C4-2B (cell line): ENCODE results near the gene ZNF618.

Experiments used
- ZFX ChIP-seq: fragments of 450-650 bp; IDR thresholded peaks from 2 replicates; pipeline ENCODE4 v1.6.1; 2017
- TF ChIP-seq, protein P1 (sequence below): fragments of 450-650 bp; conservative IDR thresholded peaks from 2 replicates; pipeline ENCODE4 v1.5.1; 2017; ENCODE audit warnings: mild to moderate bottlenecking

DNA sequence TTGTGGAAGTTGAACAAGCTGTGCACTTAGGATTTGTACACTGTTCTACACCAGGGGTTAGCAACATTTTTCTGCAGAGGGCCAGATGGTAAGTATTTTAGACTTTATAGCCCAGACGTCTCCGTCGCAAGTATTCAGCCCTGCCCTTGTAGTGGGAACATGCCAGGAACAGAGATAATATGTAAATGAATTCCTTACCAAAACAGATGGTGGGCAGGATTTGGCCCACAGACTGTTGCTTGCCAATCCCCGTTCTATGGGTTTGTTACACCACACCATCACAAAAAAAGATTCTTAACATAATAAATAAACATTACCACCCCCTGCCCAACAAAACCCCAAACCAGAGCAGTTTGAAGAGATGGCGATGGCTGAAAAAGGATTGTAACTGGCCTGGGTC lies 127.6 kb downstream of the ZNF618 start:
- TF ChIP-seq, protein P1, sequence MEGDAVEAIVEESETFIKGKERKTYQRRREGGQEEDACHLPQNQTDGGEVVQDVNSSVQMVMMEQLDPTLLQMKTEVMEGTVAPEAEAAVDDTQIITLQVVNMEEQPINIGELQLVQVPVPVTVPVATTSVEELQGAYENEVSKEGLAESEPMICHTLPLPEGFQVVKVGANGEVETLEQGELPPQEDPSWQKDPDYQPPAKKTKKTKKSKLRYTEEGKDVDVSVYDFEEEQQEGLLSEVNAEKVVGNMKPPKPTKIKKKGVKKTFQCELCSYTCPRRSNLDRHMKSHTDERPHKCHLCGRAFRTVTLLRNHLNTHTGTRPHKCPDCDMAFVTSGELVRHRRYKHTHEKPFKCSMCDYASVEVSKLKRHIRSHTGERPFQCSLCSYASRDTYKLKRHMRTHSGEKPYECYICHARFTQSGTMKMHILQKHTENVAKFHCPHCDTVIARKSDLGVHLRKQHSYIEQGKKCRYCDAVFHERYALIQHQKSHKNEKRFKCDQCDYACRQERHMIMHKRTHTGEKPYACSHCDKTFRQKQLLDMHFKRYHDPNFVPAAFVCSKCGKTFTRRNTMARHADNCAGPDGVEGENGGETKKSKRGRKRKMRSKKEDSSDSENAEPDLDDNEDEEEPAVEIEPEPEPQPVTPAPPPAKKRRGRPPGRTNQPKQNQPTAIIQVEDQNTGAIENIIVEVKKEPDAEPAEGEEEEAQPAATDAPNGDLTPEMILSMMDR, result no peak
- no peak for TF ChIP-seq ZFX
